ENCODE results near the gene NCOA1. TPM values are rescaled to one million over a fixed set of nuclear protein-coding genes. Genes with fewer than 3 reads are reported as not detected.
"Not testable (repeated sequence)": the region's sequence is repeated elsewhere in the genome, so short reads cannot be mapped to it uniquely, and the experiment has no call there.

Gene NCOA1
- total RNA-seq, 1 experiment from 2014 or later: 19.9 TPM

- no peak for DNase-seq (ENCODE audit: low spot score)
Measured at GRCh38 chr2:24507549-24507948, 16.5 kb downstream of the NCOA1 start.

GRCh38 chr2:24508878-24509277 lies 17.8 kb downstream of the NCOA1 start:
- DNase-seq (ENCODE audit: low spot score): no peak

- no peak for DNase-seq (ENCODE audit: low spot score)
Measured at GRCh38 chr2:24509425-24509824, 18.4 kb downstream of the NCOA1 start.

- DNase-seq (ENCODE audit: low spot score): no peak
Measured at GRCh38 chr2:24509840-24510239, 18.8 kb downstream of the NCOA1 start.

- no peak for DNase-seq (ENCODE audit: low spot score)
Measured at GRCh38 chr2:24510771-24511170, 19.7 kb downstream of the NCOA1 start.

GRCh38 chr2:24511198-24511597 lies 20.1 kb downstream of the NCOA1 start:
- DNase-seq (ENCODE audit: low spot score): no peak

GRCh38 chr2:24511894-24512293 lies 20.8 kb downstream of the NCOA1 start:
- no peak for DNase-seq (ENCODE audit: low spot score)

- DNase-seq (ENCODE audit: low spot score): no peak
Measured at GRCh38 chr2:24512404-24512803, 21.4 kb downstream of the NCOA1 start.

- no peak for DNase-seq (ENCODE audit: low spot score)
Measured at GRCh38 chr2:24512831-24513230, 21.8 kb downstream of the NCOA1 start.

GRCh38 chr2:24513281-24514071 lies 22.4 kb downstream of the NCOA1 start:
- no peak for DNase-seq (ENCODE audit: low spot score)

GRCh38 chr2:24514820-24515219 lies 23.8 kb downstream of the NCOA1 start:
- no peak for DNase-seq (ENCODE audit: low spot score)

GRCh38 chr2:24515335-24515734 lies 24.3 kb downstream of the NCOA1 start:
- peak; percentile 36 for DNase-seq (ENCODE audit: low spot score)

GRCh38 chr2:24515831-24516230 lies 24.8 kb downstream of the NCOA1 start:
- no peak for DNase-seq (ENCODE audit: low spot score)

GRCh38 chr2:24517247-24517646 lies 26.2 kb downstream of the NCOA1 start:
- DNase-seq (ENCODE audit: low spot score): no peak

- no peak for DNase-seq (ENCODE audit: low spot score)
Measured at GRCh38 chr2:24520175-24520574, 29.1 kb downstream of the NCOA1 start.

GRCh38 chr2:24521162-24521857 lies 30.3 kb downstream of the NCOA1 start:
- no peak for DNase-seq (ENCODE audit: low spot score)

- no peak for DNase-seq (ENCODE audit: low spot score)
Measured at GRCh38 chr2:24521975-24522639, 31.1 kb downstream of the NCOA1 start.

GRCh38 chr2:24527536-24527935 lies 36.5 kb downstream of the NCOA1 start:
- DNase-seq (ENCODE audit: low spot score): no peak

- DNase-seq (ENCODE audit: low spot score): no peak
Measured at GRCh38 chr2:24530796-24531195, 39.7 kb downstream of the NCOA1 start.

- not testable (repeated sequence) for DNase-seq (ENCODE audit: low spot score)
Measured at GRCh38 chr2:24531610-24532009, 40.6 kb downstream of the NCOA1 start.

- not testable (repeated sequence) for DNase-seq (ENCODE audit: low spot score)
Measured at GRCh38 chr2:24532057-24532456, 41.0 kb downstream of the NCOA1 start.

GRCh38 chr2:24533574-24533973 lies 42.5 kb downstream of the NCOA1 start:
- not testable (repeated sequence) for DNase-seq (ENCODE audit: low spot score)

- no peak for DNase-seq (ENCODE audit: low spot score)
Measured at GRCh38 chr2:24538720-24539119, 47.7 kb downstream of the NCOA1 start.

All from A172 (cell line).